Panc1 (cell line): Measurements from ENCODE around the gene GAN. TPM values are rescaled to one million over a fixed set of nuclear protein-coding genes. Genes with fewer than 3 reads are reported as not detected.

ENCODE experiments used
- ATAC-seq: fragments of 200-7000 bp; cut with Tn5 transposase; 2 replicates; pipeline ENCODE4 v1.9.1; 2020; ENCODE audit warnings: mild to moderate bottlenecking, moderate library complexity
- Bru-seq: library from RNA; stranded (reverse); fragments of 400-500 nt; gene quantifications from one replicate; lab custom pipeline; 2021; lab: Mats Ljungman, UMichigan
- BruChase-seq, 2 experiments: library from RNA; stranded (reverse); fragments of 400-500 nt; gene quantifications; one replicate each; lab custom pipeline; 2021; lab: Mats Ljungman, UMichigan
- BruUV-seq: library from RNA; stranded (reverse); fragments of 400-500 nt; replicated peaks from 2 replicates; lab custom pipeline; 2021; lab: Mats Ljungman, UMichigan
- CTCF ChIA-PET: fragments of 300-600 bp; sonication (Branson Sonifier 250); formaldehyde crosslinking; loops from one replicate; lab custom pipeline; 2022; ENCODE audit warnings: antibody characterized with exemption; lab: Charles Lee
- POLR2A ChIA-PET: fragments of 300-600 bp; sonication (Branson Sonifier 250); formaldehyde crosslinking; loops from one replicate; lab custom pipeline; 2022; ENCODE audit warnings: antibody characterized with exemption; lab: Charles Lee
- DNase-seq: peaks from one replicate; pipeline ENCODE4 v3.0.0-alpha.2; 2010; ENCODE audit warnings: low read depth, low spot score
- H3K27ac ChIP-seq: 2 replicates; pipeline ENCODE4 v1.5.1; 2011; ENCODE audit warnings: mild to moderate bottlenecking, low read length, inconsistent platforms
- H3K27me3 ChIP-seq: fragments of 200-500 bp; sonication (Bioruptor generic); 2 replicates; pipeline ENCODE4 v1.6.0; 2014; ENCODE audit warnings: low read length, inconsistent platforms; ENCODE audit not compliant: control insufficient read depth, insufficient read depth
- H3K36me3 ChIP-seq: fragments of 200-500 bp; sonication (Bioruptor generic); 2 replicates; pipeline ENCODE4 v1.5.1; 2014; ENCODE audit warnings: inconsistent platforms, mild to moderate bottlenecking, low read length, moderate library complexity; ENCODE audit not compliant: control insufficient read depth, insufficient read depth
- H3K4me1 ChIP-seq: 2 replicates; pipeline ENCODE4 v1.5.1; 2011; ENCODE audit warnings: inconsistent platforms, mild to moderate bottlenecking, low read length, moderate library complexity; ENCODE audit not compliant: control insufficient read depth, insufficient read depth
- H3K4me3 ChIP-seq, 2 experiments: 2 replicates each; pipeline ENCODE4 v1.5.1; 2011 to 2012; ENCODE audit warnings: low read depth in 2 of 2, low read length in 2 of 2, mild to moderate bottlenecking in 2 of 2, inconsistent platforms in 1 of 2, moderate library complexity in 1 of 2
- H3K9me3 ChIP-seq: fragments of 200-500 bp; sonication (Bioruptor generic); 2 replicates; pipeline ENCODE4 v1.5.1; 2014; ENCODE audit warnings: low read depth, mild to moderate bottlenecking, inconsistent platforms, low read length, moderate library complexity; ENCODE audit not compliant: control insufficient read depth, insufficient read depth
- POLR2AphosphoS5 ChIP-seq: IDR thresholded peaks from 2 replicates; pipeline ENCODE4 v1.6.1; 2012; ENCODE audit warnings: mild to moderate bottlenecking, low read depth, low read length, moderate library complexity
- SIN3A ChIP-seq: IDR thresholded peaks from 2 replicates; pipeline ENCODE4 v1.6.1; 2012; ENCODE audit warnings: low read depth, mild to moderate bottlenecking, low read length, moderate library complexity, borderline replicate concordance; ENCODE audit not compliant: insufficient read depth
- TCF7L2 ChIP-seq: IDR thresholded peaks from 2 replicates; pipeline ENCODE4 v1.6.1; 2011; ENCODE audit warnings: mild to moderate bottlenecking, low read depth, low read length, inconsistent platforms
- in situ Hi-C: cut with HindIII; loops from 2 replicates; pipeline ENCODE4 v1.10.0; 2016; ENCODE audit warnings: low sequenced_read_pairs, low pct_unique_long_range_greater_than_20kb
- intact Hi-C: fragments of 100-400 bp; cut with micrococcal nuclease; formaldehyde crosslinking; loops from one replicate; pipeline ENCODE4 v1.10.0; 2022; ENCODE audit not compliant: unreplicated experiment
- long read RNA-seq: library from polyadenylated mRNA; unstranded; transcript quantifications from one replicate; pipeline ENCODE4 v2.0.0, GENCODE V29; 2021; ENCODE audit not compliant: unreplicated experiment
- polyA plus RNA-seq: library from polyadenylated mRNA; unstranded; fragments of >200 nt; gene quantifications from one replicate; pipeline ENCODE4 v1.2.1, GENCODE V29; 2012; ENCODE audit warnings: missing spikeins; ENCODE audit not compliant: insufficient read length
- total RNA-seq: library from RNA; stranded (reverse); gene quantifications from one replicate; pipeline ENCODE4 v1.2.1, GENCODE V29; 2021; ENCODE audit not compliant: unreplicated experiment
- TF ChIP-seq, protein P1 (sequence below), 2 experiments: IDR thresholded peaks; 2 replicates each; pipeline ENCODE4 v1.6.1; 2011 to 2012; ENCODE audit warnings: low read depth in 2 of 2, control low read depth in 1 of 2, low read length in 1 of 2, mild to moderate bottlenecking in 1 of 2, moderate library complexity in 1 of 2; ENCODE audit not compliant: insufficient read depth in 1 of 2
- TF ChIP-seq, protein P2 (sequence below): fragments of 450-650 bp; IDR thresholded peaks from 2 replicates; pipeline ENCODE4 v1.5.1; 2017; ENCODE audit warnings: mild to moderate bottlenecking

The GAN gene, protein sequence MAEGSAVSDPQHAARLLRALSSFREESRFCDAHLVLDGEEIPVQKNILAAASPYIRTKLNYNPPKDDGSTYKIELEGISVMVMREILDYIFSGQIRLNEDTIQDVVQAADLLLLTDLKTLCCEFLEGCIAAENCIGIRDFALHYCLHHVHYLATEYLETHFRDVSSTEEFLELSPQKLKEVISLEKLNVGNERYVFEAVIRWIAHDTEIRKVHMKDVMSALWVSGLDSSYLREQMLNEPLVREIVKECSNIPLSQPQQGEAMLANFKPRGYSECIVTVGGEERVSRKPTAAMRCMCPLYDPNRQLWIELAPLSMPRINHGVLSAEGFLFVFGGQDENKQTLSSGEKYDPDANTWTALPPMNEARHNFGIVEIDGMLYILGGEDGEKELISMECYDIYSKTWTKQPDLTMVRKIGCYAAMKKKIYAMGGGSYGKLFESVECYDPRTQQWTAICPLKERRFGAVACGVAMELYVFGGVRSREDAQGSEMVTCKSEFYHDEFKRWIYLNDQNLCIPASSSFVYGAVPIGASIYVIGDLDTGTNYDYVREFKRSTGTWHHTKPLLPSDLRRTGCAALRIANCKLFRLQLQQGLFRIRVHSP
- total RNA-seq (9.1 TPM), Bru-seq, nascent RNA (percentile 66 among the genes with signal in this experiment), BruChase-seq, experiment 1, labeled RNA remaining after a 2-hour chase (percentile 78 among the genes with signal in this experiment), BruChase-seq, experiment 2, labeled RNA remaining after a 6-hour chase (percentile 74 among the genes with signal in this experiment)
- 1.2 TPM for polyA plus RNA-seq
- long read RNA-seq, full-length matches to known transcripts, result 3 of 12 reads
- long read RNA-seq, partial matches to known transcripts, result 0 of 12 reads
- long read RNA-seq, other reads (novel, unspliced or antisense), result 9 of 12 reads

- Histone ChIP-seq H3K36me3 (peaks cover 6% of the 10 kb centered on the region; the same call in 1 of the 2 replicates), H3K27ac (peak within 1 kb of the TSS; percentile 85), H3K27me3 (no peaks in the 10 kb centered on the region), H3K9me3 (no peaks in the 10 kb centered on the region), H3K4me3 (peak within 1 kb of the TSS; percentile 95), H3K4me1 (peaks cover 10% of the 10 kb centered on the region)
- intact Hi-C loops (no loop called here), in situ Hi-C loops (no loop called here)
- BruUV-seq, result no TSS peak
- CTCF ChIA-PET, result no interaction called here
- ATAC-seq (peak; percentile 96), DNase-seq (peak; percentile 50)
- POLR2A ChIA-PET, result no interaction called here
- TF ChIP-seq TCF7L2 (peak; percentile 48; the same call in 1 of the 2 replicates), SIN3A (no peak; the same call in 1 of the 2 replicates), POLR2AphosphoS5 (peak; percentile 69)
- TF ChIP-seq, protein P1, sequence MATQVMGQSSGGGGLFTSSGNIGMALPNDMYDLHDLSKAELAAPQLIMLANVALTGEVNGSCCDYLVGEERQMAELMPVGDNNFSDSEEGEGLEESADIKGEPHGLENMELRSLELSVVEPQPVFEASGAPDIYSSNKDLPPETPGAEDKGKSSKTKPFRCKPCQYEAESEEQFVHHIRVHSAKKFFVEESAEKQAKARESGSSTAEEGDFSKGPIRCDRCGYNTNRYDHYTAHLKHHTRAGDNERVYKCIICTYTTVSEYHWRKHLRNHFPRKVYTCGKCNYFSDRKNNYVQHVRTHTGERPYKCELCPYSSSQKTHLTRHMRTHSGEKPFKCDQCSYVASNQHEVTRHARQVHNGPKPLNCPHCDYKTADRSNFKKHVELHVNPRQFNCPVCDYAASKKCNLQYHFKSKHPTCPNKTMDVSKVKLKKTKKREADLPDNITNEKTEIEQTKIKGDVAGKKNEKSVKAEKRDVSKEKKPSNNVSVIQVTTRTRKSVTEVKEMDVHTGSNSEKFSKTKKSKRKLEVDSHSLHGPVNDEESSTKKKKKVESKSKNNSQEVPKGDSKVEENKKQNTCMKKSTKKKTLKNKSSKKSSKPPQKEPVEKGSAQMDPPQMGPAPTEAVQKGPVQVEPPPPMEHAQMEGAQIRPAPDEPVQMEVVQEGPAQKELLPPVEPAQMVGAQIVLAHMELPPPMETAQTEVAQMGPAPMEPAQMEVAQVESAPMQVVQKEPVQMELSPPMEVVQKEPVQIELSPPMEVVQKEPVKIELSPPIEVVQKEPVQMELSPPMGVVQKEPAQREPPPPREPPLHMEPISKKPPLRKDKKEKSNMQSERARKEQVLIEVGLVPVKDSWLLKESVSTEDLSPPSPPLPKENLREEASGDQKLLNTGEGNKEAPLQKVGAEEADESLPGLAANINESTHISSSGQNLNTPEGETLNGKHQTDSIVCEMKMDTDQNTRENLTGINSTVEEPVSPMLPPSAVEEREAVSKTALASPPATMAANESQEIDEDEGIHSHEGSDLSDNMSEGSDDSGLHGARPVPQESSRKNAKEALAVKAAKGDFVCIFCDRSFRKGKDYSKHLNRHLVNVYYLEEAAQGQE (IDR thresholded peaks at IDR 0.05; ENCODE audit: insufficient read depth in 1 of 2, low read depth in 2 of 2, low read length in 1 of 2), result no peak
These were observed at the start of gene GAN for GRCh38 chr16:81314603-81315270. Gene GAN, plus strand, starts transcription at chr16:81314962. Its CDS starts 152 bp downstream, at chr16:81315114.

DNA sequence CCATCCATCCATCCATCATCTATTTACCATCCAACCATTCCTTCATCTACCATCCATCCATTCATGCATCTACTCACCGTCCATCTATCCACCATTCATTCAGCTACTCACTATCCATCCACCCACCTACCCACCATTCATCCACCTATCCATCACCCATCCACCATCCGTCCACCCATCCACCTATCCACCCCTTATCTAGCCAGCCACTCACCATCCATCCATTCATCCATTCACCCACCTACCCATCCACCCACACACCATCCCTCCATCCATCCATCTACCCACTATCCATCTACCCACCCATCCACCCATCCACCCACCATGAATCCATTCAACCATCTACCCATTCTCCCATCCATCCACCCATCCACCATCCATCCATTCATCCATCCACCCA is 49.7 kb upstream of the GAN start:
- no peak for ATAC-seq
- H3K36me3 ChIP-seq, result no peaks in the 10 kb centered on the region
- H3K4me3 ChIP-seq, result no peak overlapping the region
- CTCF ChIA-PET, result no interaction called here
- H3K9me3 ChIP-seq, result no peaks in the 10 kb centered on the region
- H3K27me3 ChIP-seq, result no peaks in the 10 kb centered on the region
- TF ChIP-seq, protein P2, sequence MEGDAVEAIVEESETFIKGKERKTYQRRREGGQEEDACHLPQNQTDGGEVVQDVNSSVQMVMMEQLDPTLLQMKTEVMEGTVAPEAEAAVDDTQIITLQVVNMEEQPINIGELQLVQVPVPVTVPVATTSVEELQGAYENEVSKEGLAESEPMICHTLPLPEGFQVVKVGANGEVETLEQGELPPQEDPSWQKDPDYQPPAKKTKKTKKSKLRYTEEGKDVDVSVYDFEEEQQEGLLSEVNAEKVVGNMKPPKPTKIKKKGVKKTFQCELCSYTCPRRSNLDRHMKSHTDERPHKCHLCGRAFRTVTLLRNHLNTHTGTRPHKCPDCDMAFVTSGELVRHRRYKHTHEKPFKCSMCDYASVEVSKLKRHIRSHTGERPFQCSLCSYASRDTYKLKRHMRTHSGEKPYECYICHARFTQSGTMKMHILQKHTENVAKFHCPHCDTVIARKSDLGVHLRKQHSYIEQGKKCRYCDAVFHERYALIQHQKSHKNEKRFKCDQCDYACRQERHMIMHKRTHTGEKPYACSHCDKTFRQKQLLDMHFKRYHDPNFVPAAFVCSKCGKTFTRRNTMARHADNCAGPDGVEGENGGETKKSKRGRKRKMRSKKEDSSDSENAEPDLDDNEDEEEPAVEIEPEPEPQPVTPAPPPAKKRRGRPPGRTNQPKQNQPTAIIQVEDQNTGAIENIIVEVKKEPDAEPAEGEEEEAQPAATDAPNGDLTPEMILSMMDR, result no peak
- TF ChIP-seq TCF7L2, result no peak
- no peaks in the 10 kb centered on the region for H3K4me1 ChIP-seq
- no peak for DNase-seq
- BruUV-seq, result no TSS peak
- in situ Hi-C loops, result no loop called here
- intact Hi-C loops, result no loop called here
- POLR2A ChIA-PET, result no interaction called here
- H3K27ac ChIP-seq, result no peak overlapping the region
